HepG2 (cell line): ENCODE data around the gene EFNA3. TPM values are rescaled to one million over a fixed set of nuclear protein-coding genes. Genes with fewer than 3 reads are reported as not detected.
A peak's percentile ranks its signal among the peaks of the same experiment; 100 is the strongest.

Experiments
- ETS1 ChIP-seq: sonication (generic); formaldehyde crosslinking; IDR thresholded peaks from 2 replicates; pipeline ENCODE4 v1.4.0; 2020; ENCODE audit warnings: missing genetic modification reagents
- GRHL1 ChIP-seq: sonication (generic); formaldehyde crosslinking; conservative IDR thresholded peaks from 2 replicates; pipeline ENCODE4 v1.8.0; 2022; ENCODE audit warnings: missing genetic modification reagents
- HHEX ChIP-seq: IDR thresholded peaks from 2 replicates; pipeline ENCODE4 v1.6.1; 2016; ENCODE audit warnings: control low read depth
- HOXD1 ChIP-seq: sonication (generic); formaldehyde crosslinking; IDR thresholded peaks from 2 replicates; pipeline ENCODE4 v1.5.0; 2020; ENCODE audit warnings: missing genetic modification reagents
- KLF16 ChIP-seq, 2 experiments: sonication (generic) in 1 of 2; formaldehyde crosslinking in 1 of 2; IDR thresholded peaks; 2 replicates each; pipeline versions ENCODE4 v1.6.1 to v1.8.0; 2016 to 2023; ENCODE audit warnings: missing genetic modification reagents in 2 of 2, missing compliant biosample characterization in 1 of 2
- MTF1 ChIP-seq: sonication (generic); formaldehyde crosslinking; IDR thresholded peaks from 2 replicates; pipeline ENCODE4 v1.5.0; 2020; ENCODE audit warnings: missing genetic modification reagents
- NFIB ChIP-seq: sonication (generic); formaldehyde crosslinking; IDR thresholded peaks from 2 replicates; pipeline ENCODE4 v1.9.0; 2021; ENCODE audit warnings: missing genetic modification reagents, mild to moderate bottlenecking, borderline replicate concordance
- PAF1 ChIP-seq: IDR thresholded peaks from 2 replicates; pipeline ENCODE4 v1.6.1; 2016; ENCODE audit warnings: missing genetic modification reagents, missing compliant biosample characterization
- POGK ChIP-seq: sonication (generic); formaldehyde crosslinking; conservative IDR thresholded peaks from 2 replicates; pipeline ENCODE4 v1.8.0; 2022; ENCODE audit warnings: mild to moderate bottlenecking, moderate library complexity, missing genetic modification reagents
- REXO4 ChIP-seq: sonication (generic); formaldehyde crosslinking; IDR thresholded peaks from 2 replicates; pipeline ENCODE4 v1.8.0; 2022; ENCODE audit warnings: missing genetic modification reagents, mild to moderate bottlenecking, borderline replicate concordance
- SALL2 ChIP-seq: sonication (generic); formaldehyde crosslinking; IDR thresholded peaks from 2 replicates; pipeline ENCODE4 v1.8.1; 2023; ENCODE audit warnings: mild to moderate bottlenecking, missing genetic modification reagents, inconsistent platforms
- STAG1 ChIP-seq: sonication (generic); formaldehyde crosslinking; IDR thresholded peaks from 2 replicates; pipeline ENCODE4 v1.4.0; 2020; ENCODE audit warnings: missing genetic modification reagents
- STAT5B ChIP-seq: sonication (generic); formaldehyde crosslinking; IDR thresholded peaks from 2 replicates; pipeline ENCODE4 v1.4.0; 2020; ENCODE audit warnings: missing genetic modification reagents
- ZBTB21 ChIP-seq: sonication (generic); formaldehyde crosslinking; IDR thresholded peaks from 2 replicates; pipeline ENCODE4 v1.4.0; 2020; ENCODE audit warnings: missing genetic modification reagents
- ZNF512 ChIP-seq: sonication (generic); formaldehyde crosslinking; IDR thresholded peaks from 2 replicates; pipeline ENCODE4 v1.4.0; 2020; ENCODE audit warnings: mild to moderate bottlenecking, missing genetic modification reagents
- polyA plus RNA-seq, 8 experiments: library from polyadenylated mRNA; depleted of rRNA in 3 of 8; stranded (reverse) in 7 of 8; unstranded in 1 of 8; fragments of >200 nt; fragmentation: Illumina TruSeq in 4 of 8; extraction: Trizol in 4 of 8; gene quantifications; 2 replicates each; pipeline versions ENCODE4 v1.2.1 to v1.2.3, GENCODE V29; 2011 to 2016; ENCODE audit warnings: low read depth in 4 of 8, missing spikeins in 1 of 8, mixed read lengths in 1 of 8; ENCODE audit not compliant: insufficient read depth in 1 of 8
- total RNA-seq, 5 experiments: library from RNA; depleted of rRNA; stranded (reverse); fragments of >200 nt; fragmentation: Illumina TruSeq; extraction: Trizol; gene quantifications; 2 replicates each; pipeline ENCODE4 v1.2.3, GENCODE V29; 2016; ENCODE audit warnings: low read depth in 1 of 5
- TF ChIP-seq, protein P1 (sequence below): sonication (generic); formaldehyde crosslinking; IDR thresholded peaks from 2 replicates; pipeline ENCODE4 v1.9.0; 2021; ENCODE audit warnings: missing genetic modification reagents, borderline replicate concordance
- TF ChIP-seq, protein P2 (sequence below), 2 experiments: sonication (generic) in 1 of 2; formaldehyde crosslinking in 1 of 2; IDR thresholded peaks; 2 replicates each; pipeline versions ENCODE4 v1.4.0 to v1.6.1; 2016 to 2020; ENCODE audit warnings: borderline replicate concordance in 1 of 2, low read depth in 1 of 2, mild to moderate bottlenecking in 1 of 2, missing genetic modification reagents in 1 of 2

EFNA3 gene
- total and polyA plus RNA-seq, 2 of the 13 experiments (the other 11 are each of a cell fraction or from before 2014, with no cell fraction given): 1.0 to 5.7 TPM

DNA sequence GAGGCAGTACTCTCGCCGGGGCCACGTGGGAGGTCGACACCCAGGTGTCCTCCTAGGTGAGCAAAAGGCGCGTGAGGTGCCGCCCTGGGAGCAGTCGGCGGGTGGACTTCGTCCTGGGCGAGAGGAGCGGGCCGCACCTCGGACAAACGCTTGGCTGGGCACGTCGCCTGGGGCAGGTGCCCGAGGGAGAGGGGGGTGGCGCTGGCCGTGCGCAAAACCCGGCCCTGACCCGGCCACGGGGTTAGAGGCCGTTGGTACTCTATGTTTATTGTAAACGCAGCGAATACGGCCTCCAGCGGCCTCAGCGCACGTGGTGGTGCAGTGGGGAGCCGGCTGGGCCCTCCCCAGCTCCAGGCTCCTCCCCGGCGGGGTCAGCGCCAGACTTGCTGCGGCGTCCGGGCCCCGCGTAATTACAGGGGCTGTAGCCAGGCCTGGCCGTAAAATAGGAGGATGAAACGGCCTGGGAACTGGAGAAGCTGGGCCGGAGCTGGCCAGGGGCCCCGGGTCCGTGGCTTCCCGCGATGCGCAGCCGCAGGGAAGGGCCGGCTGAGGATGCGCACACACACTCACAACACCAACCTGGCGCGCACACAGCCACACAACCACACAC lies 47.4 kb downstream of the EFNA3 start (continued):
- TF ChIP-seq, protein P1, sequence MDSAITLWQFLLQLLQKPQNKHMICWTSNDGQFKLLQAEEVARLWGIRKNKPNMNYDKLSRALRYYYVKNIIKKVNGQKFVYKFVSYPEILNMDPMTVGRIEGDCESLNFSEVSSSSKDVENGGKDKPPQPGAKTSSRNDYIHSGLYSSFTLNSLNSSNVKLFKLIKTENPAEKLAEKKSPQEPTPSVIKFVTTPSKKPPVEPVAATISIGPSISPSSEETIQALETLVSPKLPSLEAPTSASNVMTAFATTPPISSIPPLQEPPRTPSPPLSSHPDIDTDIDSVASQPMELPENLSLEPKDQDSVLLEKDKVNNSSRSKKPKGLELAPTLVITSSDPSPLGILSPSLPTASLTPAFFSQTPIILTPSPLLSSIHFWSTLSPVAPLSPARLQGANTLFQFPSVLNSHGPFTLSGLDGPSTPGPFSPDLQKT: no peak
- TF ChIP-seq ZNF512 (CRISPR knock-in tag) (peak; percentile 86; the same call in 1 of the 2 replicates), HHEX (CRISPR knock-in tag) (no peak; the same call in 1 of the 2 replicates), HOXD1 (CRISPR knock-in tag) (peak; percentile 94), GRHL1 (CRISPR knock-in tag) (no peak), MTF1 (CRISPR knock-in tag) (peak; percentile 100), STAG1 (CRISPR knock-in tag) (peak; percentile 23; the same call in 1 of the 2 replicates), NFIB (CRISPR knock-in tag) (no peak), ZBTB21 (CRISPR knock-in tag) (peak; percentile 51), SALL2 (no peak; the same call in 1 of the 2 replicates), POGK (CRISPR knock-in tag) (peak; percentile 77), ETS1 (CRISPR knock-in tag) (no peak), KLF16 (CRISPR knock-in tag; IDR thresholded peaks at IDR 0.05) (peak in 1 of 2 experiments; percentile 98; a peak in 3 of 4 replicates), PAF1 (no peak), STAT5B (0 out of 2 replicates have a peak, but pooled peaks have one; percentile 35), REXO4 (CRISPR knock-in tag) (peak; percentile 96)
- TF ChIP-seq, protein P2, sequence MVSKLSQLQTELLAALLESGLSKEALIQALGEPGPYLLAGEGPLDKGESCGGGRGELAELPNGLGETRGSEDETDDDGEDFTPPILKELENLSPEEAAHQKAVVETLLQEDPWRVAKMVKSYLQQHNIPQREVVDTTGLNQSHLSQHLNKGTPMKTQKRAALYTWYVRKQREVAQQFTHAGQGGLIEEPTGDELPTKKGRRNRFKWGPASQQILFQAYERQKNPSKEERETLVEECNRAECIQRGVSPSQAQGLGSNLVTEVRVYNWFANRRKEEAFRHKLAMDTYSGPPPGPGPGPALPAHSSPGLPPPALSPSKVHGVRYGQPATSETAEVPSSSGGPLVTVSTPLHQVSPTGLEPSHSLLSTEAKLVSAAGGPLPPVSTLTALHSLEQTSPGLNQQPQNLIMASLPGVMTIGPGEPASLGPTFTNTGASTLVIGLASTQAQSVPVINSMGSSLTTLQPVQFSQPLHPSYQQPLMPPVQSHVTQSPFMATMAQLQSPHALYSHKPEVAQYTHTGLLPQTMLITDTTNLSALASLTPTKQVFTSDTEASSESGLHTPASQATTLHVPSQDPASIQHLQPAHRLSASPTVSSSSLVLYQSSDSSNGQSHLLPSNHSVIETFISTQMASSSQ (IDR thresholded peaks at IDR 0.05; ENCODE audit: low read depth): no peak
- TF ChIP-seq, protein P2 (CRISPR knock-in tag; IDR thresholded peaks at IDR 0.05; ENCODE audit: borderline replicate concordance): peak; percentile 90
